22Rv1 (cell line): Measurements from ENCODE around the gene USP15.

Experiments used
- ZFX ChIP-seq: fragments of 450-650 bp; IDR thresholded peaks from 2 replicates; pipeline ENCODE4 v1.6.1; 2017; ENCODE audit warnings: antibody characterized with exemption, borderline replicate concordance
- TF ChIP-seq, protein P1 (sequence below): fragments of 450-650 bp; IDR thresholded peaks from 2 replicates; pipeline ENCODE4 v1.5.1; 2017; ENCODE audit warnings: mild to moderate bottlenecking

DNA sequence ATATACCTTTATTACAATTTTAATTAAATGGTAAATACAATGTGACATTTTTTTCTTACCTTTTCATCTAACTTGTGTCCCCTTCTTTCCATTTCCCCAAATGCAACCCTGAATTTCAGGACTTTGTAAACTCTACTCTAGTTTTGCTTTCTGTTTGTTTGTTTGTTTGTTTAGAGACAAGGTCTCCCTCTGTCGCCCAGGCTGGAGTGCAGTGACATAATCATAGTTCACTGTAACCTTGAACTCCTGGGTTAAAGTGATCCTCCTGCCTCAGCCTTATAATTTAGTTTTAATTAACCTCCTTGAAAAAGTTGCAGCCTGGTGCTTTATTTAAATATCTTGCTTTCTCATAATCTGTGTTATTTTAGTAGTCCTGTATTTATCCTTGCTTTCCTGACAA is 147.4 kb downstream of the USP15 start:
- TF ChIP-seq, protein P1, sequence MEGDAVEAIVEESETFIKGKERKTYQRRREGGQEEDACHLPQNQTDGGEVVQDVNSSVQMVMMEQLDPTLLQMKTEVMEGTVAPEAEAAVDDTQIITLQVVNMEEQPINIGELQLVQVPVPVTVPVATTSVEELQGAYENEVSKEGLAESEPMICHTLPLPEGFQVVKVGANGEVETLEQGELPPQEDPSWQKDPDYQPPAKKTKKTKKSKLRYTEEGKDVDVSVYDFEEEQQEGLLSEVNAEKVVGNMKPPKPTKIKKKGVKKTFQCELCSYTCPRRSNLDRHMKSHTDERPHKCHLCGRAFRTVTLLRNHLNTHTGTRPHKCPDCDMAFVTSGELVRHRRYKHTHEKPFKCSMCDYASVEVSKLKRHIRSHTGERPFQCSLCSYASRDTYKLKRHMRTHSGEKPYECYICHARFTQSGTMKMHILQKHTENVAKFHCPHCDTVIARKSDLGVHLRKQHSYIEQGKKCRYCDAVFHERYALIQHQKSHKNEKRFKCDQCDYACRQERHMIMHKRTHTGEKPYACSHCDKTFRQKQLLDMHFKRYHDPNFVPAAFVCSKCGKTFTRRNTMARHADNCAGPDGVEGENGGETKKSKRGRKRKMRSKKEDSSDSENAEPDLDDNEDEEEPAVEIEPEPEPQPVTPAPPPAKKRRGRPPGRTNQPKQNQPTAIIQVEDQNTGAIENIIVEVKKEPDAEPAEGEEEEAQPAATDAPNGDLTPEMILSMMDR = no peak
- TF ChIP-seq ZFX = no peak
